ENCODE results near the gene EIF2S2. TPM values are rescaled to one million over a fixed set of nuclear protein-coding genes. Genes with fewer than 3 reads are reported as not detected.
A peak's percentile ranks its signal among the peaks of the same experiment; 100 is the strongest.

Gene EIF2S2
- total RNA-seq, 1 experiment from 2014 or later = 114 TPM

GRCh38 chr20:34074101-34074760 lies 37.8 kb downstream of the EIF2S2 start:
- DNase-seq (ENCODE audit: low read depth in 1 of 2, low spot score in 2 of 2) = no peak

GRCh38 chr20:34072778-34073177 lies 39.3 kb downstream of the EIF2S2 start:
- no peak for DNase-seq (ENCODE audit: low read depth in 1 of 2, low spot score in 2 of 2)
- no peak overlapping the region for H3K27ac ChIP-seq
- H3K36me3 ChIP-seq = peaks cover 50% of the 10 kb centered on the region
- no peak overlapping the region for H3K4me3 ChIP-seq
- H3K27me3 ChIP-seq (replicated peaks) = no peaks in the 10 kb centered on the region
- no peaks in the 10 kb centered on the region for H3K4me1 ChIP-seq (replicated peaks)
- H3K9me3 ChIP-seq (replicated peaks) = no peaks in the 10 kb centered on the region

More at GRCh38 chr20:34074101-34074760, 37.8 kb downstream of the EIF2S2 start:
- no peaks in the 10 kb centered on the region for H3K4me1 ChIP-seq (replicated peaks)
- no peaks in the 10 kb centered on the region for H3K9me3 ChIP-seq (replicated peaks)
- H3K36me3 ChIP-seq = peaks cover 65% of the 10 kb centered on the region
- H3K27ac ChIP-seq = no peak overlapping the region
- H3K4me3 ChIP-seq = no peak overlapping the region
- no peaks in the 10 kb centered on the region for H3K27me3 ChIP-seq (replicated peaks)

GRCh38 chr20:34072076-34072475 lies 40.0 kb downstream of the EIF2S2 start:
- Histone ChIP-seq H3K27me3 (replicated peaks) (no peaks in the 10 kb centered on the region), H3K4me1 (replicated peaks) (no peaks in the 10 kb centered on the region), H3K36me3 (peaks cover 43% of the 10 kb centered on the region), H3K9me3 (replicated peaks) (no peaks in the 10 kb centered on the region), H3K4me3 (no peak overlapping the region), H3K27ac (no peak overlapping the region)
- no peak for DNase-seq (ENCODE audit: low read depth in 1 of 2, low spot score in 2 of 2)

GRCh38 chr20:34070859-34071258 lies 41.2 kb downstream of the EIF2S2 start:
- Histone ChIP-seq H3K4me3 (no peak overlapping the region), H3K27me3 (replicated peaks) (no peaks in the 10 kb centered on the region), H3K27ac (no peak overlapping the region), H3K36me3 (peaks cover 31% of the 10 kb centered on the region), H3K4me1 (replicated peaks) (no peaks in the 10 kb centered on the region), H3K9me3 (replicated peaks) (no peaks in the 10 kb centered on the region)
- DNase-seq (ENCODE audit: low read depth in 1 of 2, low spot score in 2 of 2) = no peak

GRCh38 chr20:34070079-34070439 lies 42.0 kb downstream of the EIF2S2 start:
- Histone ChIP-seq H3K4me1 (replicated peaks) (no peaks in the 10 kb centered on the region), H3K27me3 (replicated peaks) (no peaks in the 10 kb centered on the region)

GRCh38 chr20:34069341-34070078 lies 42.5 kb downstream of the EIF2S2 start:
- Histone ChIP-seq H3K4me1 (replicated peaks) (no peaks in the 10 kb centered on the region), H3K36me3 (peaks cover 31% of the 10 kb centered on the region), H3K27ac (no peak overlapping the region), H3K27me3 (replicated peaks) (no peaks in the 10 kb centered on the region), H3K4me3 (no peak overlapping the region), H3K9me3 (replicated peaks) (no peaks in the 10 kb centered on the region)
- peak; percentile 60 to 80 for DNase-seq (ENCODE audit: low read depth in 1 of 2, low spot score in 2 of 2)

More at GRCh38 chr20:34070079-34070439, 42.0 kb downstream of the EIF2S2 start:
- DNase-seq (ENCODE audit: low read depth in 1 of 2, low spot score in 2 of 2) = no peak
- Histone ChIP-seq H3K4me3 (no peak overlapping the region), H3K9me3 (replicated peaks) (no peaks in the 10 kb centered on the region), H3K36me3 (peaks cover 31% of the 10 kb centered on the region), H3K27ac (no peak overlapping the region)

- Histone ChIP-seq H3K4me1 (replicated peaks) (no peaks in the 10 kb centered on the region), H3K36me3 (peaks cover 29% of the 10 kb centered on the region), H3K4me3 (no peak overlapping the region), H3K9me3 (replicated peaks) (no peaks in the 10 kb centered on the region), H3K27ac (no peak overlapping the region), H3K27me3 (replicated peaks) (no peaks in the 10 kb centered on the region)
- DNase-seq (ENCODE audit: low read depth in 1 of 2, low spot score in 2 of 2) = no peak
Measured at GRCh38 chr20:34068001-34068400, 44.0 kb downstream of the EIF2S2 start.

GRCh38 chr20:34066476-34067090 lies 45.5 kb downstream of the EIF2S2 start:
- Histone ChIP-seq H3K4me1 (replicated peaks) (no peaks in the 10 kb centered on the region), H3K27ac (no peak overlapping the region), H3K36me3 (peaks cover 25% of the 10 kb centered on the region), H3K4me3 (no peak overlapping the region), H3K9me3 (replicated peaks) (no peaks in the 10 kb centered on the region), H3K27me3 (replicated peaks) (no peaks in the 10 kb centered on the region)
- DNase-seq (ENCODE audit: low read depth in 1 of 2, low spot score in 2 of 2) = no peak

- H3K27ac ChIP-seq = no peak overlapping the region
- H3K4me1 ChIP-seq (replicated peaks) = no peaks in the 10 kb centered on the region
- H3K27me3 ChIP-seq (replicated peaks) = no peaks in the 10 kb centered on the region
- no peak overlapping the region for H3K4me3 ChIP-seq
- no peaks in the 10 kb centered on the region for H3K9me3 ChIP-seq (replicated peaks)
- peaks cover 32% of the 10 kb centered on the region for H3K36me3 ChIP-seq
- no peak for DNase-seq (ENCODE audit: low read depth in 1 of 2, low spot score in 2 of 2)
Measured at GRCh38 chr20:34065260-34065659, 46.8 kb downstream of the EIF2S2 start.

- Histone ChIP-seq H3K36me3 (peaks cover 32% of the 10 kb centered on the region), H3K27me3 (replicated peaks) (no peaks in the 10 kb centered on the region), H3K4me3 (no peak overlapping the region), H3K4me1 (replicated peaks) (no peaks in the 10 kb centered on the region), H3K9me3 (replicated peaks) (no peaks in the 10 kb centered on the region), H3K27ac (no peak overlapping the region)
- DNase-seq (ENCODE audit: low read depth in 1 of 2, low spot score in 2 of 2) = no peak
Measured at GRCh38 chr20:34064286-34064685, 47.8 kb downstream of the EIF2S2 start.

- Histone ChIP-seq H3K27ac (no peak overlapping the region), H3K4me1 (replicated peaks) (no peaks in the 10 kb centered on the region), H3K4me3 (no peak overlapping the region), H3K27me3 (replicated peaks) (no peaks in the 10 kb centered on the region), H3K9me3 (replicated peaks) (no peaks in the 10 kb centered on the region), H3K36me3 (peaks cover 32% of the 10 kb centered on the region)
- no peak for DNase-seq (ENCODE audit: low read depth in 1 of 2, low spot score in 2 of 2)
Measured at GRCh38 chr20:34062570-34063482, 49.2 kb downstream of the EIF2S2 start.

- Histone ChIP-seq H3K27ac (no peak overlapping the region), H3K4me3 (no peak overlapping the region), H3K36me3 (peaks cover 32% of the 10 kb centered on the region), H3K27me3 (replicated peaks) (no peaks in the 10 kb centered on the region), H3K4me1 (replicated peaks) (no peaks in the 10 kb centered on the region), H3K9me3 (replicated peaks) (no peaks in the 10 kb centered on the region)
- no peak for DNase-seq (ENCODE audit: low read depth in 1 of 2, low spot score in 2 of 2)
Measured at GRCh38 chr20:34061695-34062094, 50.3 kb downstream of the EIF2S2 start.

- Histone ChIP-seq H3K4me1 (replicated peaks) (no peaks in the 10 kb centered on the region), H3K27me3 (replicated peaks) (no peaks in the 10 kb centered on the region)
Measured at GRCh38 chr20:34060970-34061369, 51.1 kb downstream of the EIF2S2 start.

More at GRCh38 chr20:34060970-34061369, 51.1 kb downstream of the EIF2S2 start:
- H3K9me3 ChIP-seq (replicated peaks) = no peaks in the 10 kb centered on the region
- no peak overlapping the region for H3K27ac ChIP-seq
- peaks cover 32% of the 10 kb centered on the region for H3K36me3 ChIP-seq
- H3K4me3 ChIP-seq = no peak overlapping the region
- DNase-seq (ENCODE audit: low read depth in 1 of 2, low spot score in 2 of 2) = no peak

Data from SJSA1 (cell line).